HTR-8/SVneo (cell line): ENCODE results near the gene HAGHL.

ENCODE experiments used
- DNase-seq: peaks from one replicate; pipeline ENCODE4 v3.0.0; 2011; ENCODE audit warnings: low spot score, mixed read lengths; ENCODE audit not compliant: insufficient read length
- FAIRE-seq: peaks from 2 replicates; lab custom pipeline; 2011; peaks lifted over from hg19 to GRCh38; lab: Jason Lieb, UNC

Gene HAGHL

DNA sequence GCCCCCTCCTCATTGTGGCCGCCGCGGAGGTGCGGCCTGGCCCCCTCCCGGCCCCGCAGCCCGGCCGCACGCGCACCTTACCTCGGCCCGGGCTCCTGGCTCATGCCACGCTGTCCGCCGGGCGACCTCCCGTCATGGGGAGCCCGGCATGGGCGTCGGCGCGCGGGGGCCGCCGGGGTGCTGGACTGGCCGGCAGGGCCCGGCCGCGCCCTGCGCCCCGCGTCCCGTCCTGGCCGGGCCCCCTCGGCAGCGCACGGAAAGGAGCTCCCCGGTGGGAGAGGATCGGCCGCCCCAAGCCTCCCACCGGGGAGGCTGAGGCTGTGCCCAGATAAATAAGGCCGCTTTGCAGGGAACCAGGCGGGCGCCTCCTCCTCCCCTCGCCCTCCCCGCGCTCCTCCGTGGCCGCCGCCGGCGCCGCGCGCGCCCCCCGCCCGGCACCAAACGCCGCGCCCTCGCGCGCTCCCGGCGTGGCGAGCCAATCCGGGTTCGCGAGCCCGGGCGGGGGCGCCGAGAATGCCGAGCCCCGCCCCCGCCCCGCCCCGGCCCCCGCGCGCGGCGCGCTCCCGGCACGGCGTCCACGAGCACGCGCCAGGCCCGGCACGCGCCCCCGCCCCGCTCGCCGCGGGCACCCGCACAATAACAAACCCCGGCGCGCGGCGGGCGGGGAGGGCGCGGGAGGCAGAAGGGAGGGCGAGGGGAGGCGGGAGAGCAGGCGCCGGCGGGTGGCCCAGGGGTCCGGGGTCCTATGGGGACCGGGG, 21.3 kb upstream of the HAGHL start, which contains the start of gene FBXL16:
Gene FBXL16 (minus strand): TSS at position 371 of the 758 bp plus-strand sequence. CDS start 8,396 bp downstream, outside the sequence.
- FAIRE-seq: peak; percentile 72
- peak; percentile 71 for DNase-seq

DNA sequence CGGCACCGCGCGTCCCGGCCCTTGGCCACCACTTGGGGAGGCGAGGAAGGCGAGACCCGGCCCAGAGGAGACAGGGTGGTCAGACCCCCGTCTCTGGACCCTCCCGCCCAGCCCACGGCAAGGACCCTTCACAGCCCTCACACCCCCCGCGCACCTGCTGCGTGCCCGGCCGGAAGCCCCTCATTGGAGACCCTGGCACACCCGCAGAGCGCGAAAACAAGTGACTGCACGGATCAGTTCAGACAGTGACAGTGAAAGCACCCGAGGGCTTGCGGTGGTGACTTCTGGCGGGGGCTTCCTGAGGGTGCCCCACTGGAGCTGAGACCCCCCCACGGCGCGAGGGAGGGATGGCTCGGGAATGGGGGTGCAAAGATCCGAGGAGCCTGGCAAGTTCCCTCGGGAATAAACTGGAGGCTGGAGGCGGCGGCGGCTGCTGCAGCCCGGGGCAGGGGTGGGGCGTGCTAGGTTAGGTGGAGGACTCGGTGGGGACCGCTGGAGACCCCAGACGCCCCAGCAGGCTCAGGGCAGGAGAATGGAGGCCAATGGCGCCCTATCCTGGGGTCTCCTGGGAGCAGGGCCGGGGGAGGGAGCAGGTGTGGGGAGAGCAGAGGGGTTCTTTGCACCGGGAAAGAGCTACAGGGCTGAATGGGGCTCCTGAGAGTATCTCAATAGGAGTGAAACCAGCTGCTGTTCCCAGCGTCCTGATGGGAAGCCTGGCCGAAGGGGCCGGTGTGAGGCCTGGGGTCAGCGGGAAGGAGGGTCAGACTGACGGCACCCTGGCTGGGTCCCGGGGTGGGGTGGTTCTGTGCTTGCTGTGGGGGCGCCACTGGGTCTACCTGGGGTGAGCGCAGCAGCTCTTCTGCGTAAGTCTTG, 20.5 kb upstream of the HAGHL start:
- DNase-seq: no peak
- FAIRE-seq: no peak

GRCh38 chr16:707062-707538, 19.8 kb upstream of the HAGHL start:
- no peak for FAIRE-seq
- no peak for DNase-seq

- FAIRE-seq (no peak), DNase-seq (no peak)
Observed at GRCh38 chr16:708019-708418, 18.9 kb upstream of the HAGHL start.

- FAIRE-seq: no peak
- DNase-seq: no peak
Observed at GRCh38 chr16:708959-709358, 17.9 kb upstream of the HAGHL start.

- no peak for FAIRE-seq
- DNase-seq: no peak
Observed at GRCh38 chr16:709566-710499, 17.1 kb upstream of the HAGHL start.

- no peak for FAIRE-seq
- no peak for DNase-seq
Observed at GRCh38 chr16:710500-711075, 16.3 kb upstream of the HAGHL start.

- no peak for FAIRE-seq
- DNase-seq: no peak
Observed at GRCh38 chr16:711084-711483, 15.8 kb upstream of the HAGHL start.

DNA sequence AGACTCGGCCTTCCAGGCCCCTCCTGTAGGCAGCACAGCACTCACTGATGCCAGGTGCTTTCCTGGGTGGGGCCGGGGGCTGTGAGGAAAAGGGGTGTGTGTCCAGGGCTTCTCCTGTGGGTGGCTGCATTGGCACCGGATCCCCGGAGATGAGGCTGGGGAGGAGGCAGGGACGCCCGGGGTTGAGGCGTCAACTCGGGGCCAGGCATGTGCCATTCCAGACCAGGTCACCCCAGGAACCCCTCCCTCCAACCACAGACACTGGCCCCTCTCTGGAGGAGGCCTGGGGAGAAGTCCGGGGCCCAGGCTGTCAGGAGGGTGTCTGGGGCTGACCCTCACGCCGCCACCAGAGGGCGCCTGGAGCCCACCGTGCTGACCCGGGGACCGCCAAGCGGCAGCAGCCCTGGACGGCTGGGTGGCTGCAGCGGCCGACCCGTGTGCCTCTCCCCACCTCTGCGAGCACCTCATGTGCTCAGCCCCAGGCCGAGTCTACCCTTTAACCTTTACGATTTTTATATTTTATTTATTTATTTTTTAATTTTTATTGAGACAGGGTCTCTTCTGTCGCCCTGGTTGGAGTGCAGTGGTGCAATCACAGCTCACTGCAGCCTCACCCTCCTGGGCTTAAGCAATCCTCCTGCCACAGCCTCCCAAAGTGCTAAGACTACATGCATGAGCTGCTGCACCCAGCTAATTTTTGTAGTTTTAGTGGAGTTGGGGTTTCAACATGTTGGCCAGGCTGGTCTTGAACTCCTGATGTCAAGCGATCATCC, 15.2 kb upstream of the HAGHL start:
- DNase-seq (peak; percentile 84), FAIRE-seq (no peak)

DNA sequence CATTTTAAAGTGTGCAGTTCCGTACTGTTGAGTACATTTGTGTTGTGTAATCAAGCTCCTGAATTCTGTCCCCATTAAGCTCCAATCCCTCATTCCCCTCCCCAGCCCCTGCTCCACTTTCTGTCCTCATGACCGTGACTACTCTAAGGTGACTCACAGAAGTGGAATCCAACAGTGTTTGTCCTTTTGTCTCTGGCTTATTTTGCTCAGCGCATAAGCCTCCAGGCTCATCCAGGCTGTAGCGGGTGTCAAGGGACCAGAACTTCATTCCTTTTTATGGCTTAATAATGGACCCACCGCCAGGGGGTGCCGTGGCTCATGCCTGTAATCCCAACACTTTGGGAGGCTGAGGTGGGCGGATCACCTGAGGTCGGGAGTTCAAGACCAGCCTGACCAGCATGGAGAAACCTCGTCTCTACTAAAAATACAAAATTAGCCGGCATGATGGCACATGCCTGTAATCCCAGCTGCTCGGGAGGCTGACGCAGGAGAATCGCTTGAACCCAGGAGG, 14.1 kb upstream of the HAGHL start:
- peak; percentile 36 for FAIRE-seq
- peak; percentile 70 for DNase-seq

DNA sequence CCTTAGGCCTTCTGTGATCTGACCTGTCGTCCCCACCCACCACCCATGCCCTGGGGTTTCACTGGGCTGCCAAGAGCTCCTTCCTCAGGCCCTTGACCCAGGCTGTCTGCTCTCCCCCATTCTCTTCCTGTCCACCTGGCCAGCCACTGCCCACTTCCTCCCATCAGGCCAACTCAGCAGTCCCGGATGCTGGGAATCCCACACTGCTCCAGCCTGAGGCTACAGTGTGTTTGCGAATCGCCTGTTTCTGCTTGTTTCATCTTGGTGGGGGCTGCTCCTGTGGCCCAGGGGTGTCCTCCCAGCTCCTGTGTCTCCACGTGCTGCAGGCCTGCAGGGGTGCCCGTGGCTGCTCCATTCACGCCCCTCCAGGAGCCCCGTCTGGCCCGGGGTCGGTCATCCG, 12.8 kb upstream of the HAGHL start:
- FAIRE-seq (peak; percentile 77), DNase-seq (no peak)

DNA sequence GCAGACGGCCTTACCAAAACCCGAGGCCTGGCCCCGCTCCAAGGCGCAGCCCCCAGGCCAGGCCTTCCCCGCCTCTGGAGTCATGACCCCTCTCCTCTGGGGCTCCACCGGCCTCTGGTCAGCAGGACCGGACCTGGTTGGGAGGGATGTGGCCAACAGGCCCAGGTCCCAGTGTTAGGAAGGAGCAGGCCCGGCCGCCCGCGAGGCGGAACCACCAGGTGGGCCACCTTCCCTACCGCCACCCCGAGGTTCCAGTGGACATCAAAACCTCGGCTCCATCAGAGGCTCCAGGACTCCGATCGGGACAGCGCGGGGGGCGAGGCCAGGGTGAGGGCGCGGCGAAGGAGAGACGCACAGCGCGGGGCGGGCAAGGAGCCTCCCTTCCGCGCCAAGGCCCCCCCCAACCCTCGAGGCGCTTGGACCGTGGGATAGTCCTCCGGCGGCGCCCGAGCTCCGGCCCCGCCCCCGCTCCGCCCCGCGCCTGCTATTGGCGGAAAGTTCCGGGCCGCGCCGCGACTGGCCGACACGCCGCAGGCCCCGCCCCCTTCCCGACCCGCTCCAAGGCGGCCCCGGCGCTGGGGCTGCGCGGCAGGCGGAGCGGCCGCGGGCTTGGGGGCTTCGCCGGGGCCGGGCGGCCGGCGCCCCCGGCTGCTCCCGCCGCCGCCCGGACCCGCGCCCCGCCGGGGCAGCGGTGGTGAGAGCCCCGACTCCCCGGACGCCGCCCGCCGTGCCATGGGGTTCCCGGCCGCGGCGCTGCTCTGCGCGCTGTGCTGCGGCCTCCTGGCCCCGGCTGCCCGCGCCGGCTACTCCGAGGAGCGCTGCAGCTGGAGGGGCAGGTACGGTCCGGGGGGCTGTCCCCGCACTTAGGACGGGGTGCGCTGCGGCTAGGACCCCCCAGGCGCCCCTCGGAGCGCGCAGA, 12.1 kb upstream of the HAGHL start, which contains the start of gene METRN:
Gene METRN (plus strand): TSS at position 561 of the 919 bp plus-strand sequence. CDS start 172 bp downstream, at position 733.
- FAIRE-seq: peak; percentile 87

GRCh38 chr16:715477-716199, 11.3 kb upstream of the HAGHL start:
- FAIRE-seq: no peak
- no peak for DNase-seq

More for the DNA sequence above, 12.1 kb upstream of the HAGHL start, which contains the start of gene METRN:
- peak; percentile 84 for DNase-seq

GRCh38 chr16:716200-716568, 10.7 kb upstream of the HAGHL start:
- FAIRE-seq (no peak), DNase-seq (no peak)

DNA sequence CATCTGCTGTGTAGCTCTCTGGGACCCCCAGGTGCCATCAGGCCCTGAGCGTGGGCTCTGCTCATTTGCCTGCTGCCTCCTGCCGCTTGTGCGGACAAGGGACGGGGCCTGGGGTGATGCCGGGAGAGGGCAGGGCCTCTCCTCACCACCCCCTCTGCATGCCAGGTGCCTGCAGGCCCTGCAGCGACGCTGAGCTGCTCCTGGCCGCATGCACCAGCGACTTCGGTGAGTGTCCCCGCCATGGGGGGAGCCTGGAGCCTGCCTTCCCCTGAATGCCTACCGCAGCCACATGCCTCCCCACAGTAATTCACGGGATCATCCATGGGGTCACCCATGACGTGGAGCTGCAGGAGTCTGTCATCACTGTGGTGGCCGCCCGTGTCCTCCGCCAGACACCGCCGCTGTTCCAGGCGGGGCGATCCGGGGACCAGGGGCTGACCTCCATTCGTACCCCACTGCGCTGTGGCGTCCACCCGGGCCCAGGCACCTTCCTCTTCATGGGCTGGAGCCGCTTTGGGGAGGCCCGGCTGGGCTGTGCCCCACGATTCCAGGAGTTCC, 10.1 kb upstream of the HAGHL start:
- no peak for DNase-seq
- FAIRE-seq: no peak

DNA sequence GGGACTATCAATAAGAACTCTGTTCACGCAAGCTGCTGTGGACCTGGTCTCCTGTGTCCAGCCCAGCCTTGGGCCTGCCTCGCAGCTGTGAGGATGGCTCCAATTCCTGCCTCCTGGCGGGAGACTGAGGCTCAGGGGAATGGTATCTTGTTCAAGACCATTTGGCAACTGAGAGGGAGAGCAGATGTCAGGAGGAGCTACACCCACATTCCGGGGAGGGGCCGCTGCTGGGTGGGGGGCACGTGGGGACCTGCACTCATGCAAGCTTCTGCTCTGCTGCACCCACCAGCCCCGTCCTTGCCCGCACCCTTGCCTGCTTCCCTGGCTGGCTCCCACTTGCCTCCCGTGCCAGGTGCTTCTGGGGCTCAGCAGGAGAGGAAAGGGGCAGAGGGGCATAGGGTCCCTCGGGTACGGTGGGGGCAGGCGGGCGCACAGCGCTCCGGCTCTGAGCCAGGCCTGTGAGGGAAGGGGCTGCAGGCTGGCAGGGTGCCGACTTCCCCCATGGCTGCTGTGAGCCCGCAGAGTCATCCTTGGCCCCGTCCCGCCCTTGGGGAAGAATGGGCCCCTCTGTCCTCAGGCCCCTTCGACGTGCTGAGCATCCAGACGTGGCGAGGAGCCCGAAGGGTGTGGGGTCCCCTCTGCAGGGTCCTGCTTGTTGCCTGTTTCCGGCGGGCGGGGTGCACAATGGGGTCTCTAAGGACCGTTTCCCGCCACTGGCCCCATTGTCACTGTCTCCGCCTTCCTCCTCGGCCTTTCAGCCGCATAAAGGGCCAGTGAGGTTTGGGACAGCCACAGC, 9.3 kb upstream of the HAGHL start:
- DNase-seq: no peak
- no peak for FAIRE-seq
